Right ventricle myocardium superior (tissue), 1 donor: Measurements from ENCODE around the gene UGP2. TPM values are rescaled to one million over a fixed set of nuclear protein-coding genes. Genes with fewer than 3 reads are reported as not detected.

Experiments
- ATAC-seq: fragments of 200-7000 bp; cut with Tn5 transposase; one replicate; pipeline ENCODE4 v1.9.1; 2020; ENCODE audit warnings: mild to moderate bottlenecking; ENCODE audit not compliant: poor library complexity
- DNase-seq: peaks from one replicate; pipeline ENCODE4 v3.0.0-alpha.2; 2020
- intact Hi-C: fragments of 100-400 bp; cut with DNase I; formaldehyde crosslinking; loops from one replicate; pipeline ENCODE4 v1.11.2; 2022
- total RNA-seq: library from RNA; stranded (reverse); fragmentation: NEBNext Ultra II Directional; extraction: Animal tissue kit (Norgen Biotek cat#: 25700); gene quantifications from one replicate; pipeline ENCODE4 v1.2.1, GENCODE V29; 2021
- donor health status: DM: no; HTN: yes; CAD: no; lungs with severe emphysema.

The UGP2 gene
- total RNA-seq, 1 donor from 2014 or later: 307 TPM

DNA sequence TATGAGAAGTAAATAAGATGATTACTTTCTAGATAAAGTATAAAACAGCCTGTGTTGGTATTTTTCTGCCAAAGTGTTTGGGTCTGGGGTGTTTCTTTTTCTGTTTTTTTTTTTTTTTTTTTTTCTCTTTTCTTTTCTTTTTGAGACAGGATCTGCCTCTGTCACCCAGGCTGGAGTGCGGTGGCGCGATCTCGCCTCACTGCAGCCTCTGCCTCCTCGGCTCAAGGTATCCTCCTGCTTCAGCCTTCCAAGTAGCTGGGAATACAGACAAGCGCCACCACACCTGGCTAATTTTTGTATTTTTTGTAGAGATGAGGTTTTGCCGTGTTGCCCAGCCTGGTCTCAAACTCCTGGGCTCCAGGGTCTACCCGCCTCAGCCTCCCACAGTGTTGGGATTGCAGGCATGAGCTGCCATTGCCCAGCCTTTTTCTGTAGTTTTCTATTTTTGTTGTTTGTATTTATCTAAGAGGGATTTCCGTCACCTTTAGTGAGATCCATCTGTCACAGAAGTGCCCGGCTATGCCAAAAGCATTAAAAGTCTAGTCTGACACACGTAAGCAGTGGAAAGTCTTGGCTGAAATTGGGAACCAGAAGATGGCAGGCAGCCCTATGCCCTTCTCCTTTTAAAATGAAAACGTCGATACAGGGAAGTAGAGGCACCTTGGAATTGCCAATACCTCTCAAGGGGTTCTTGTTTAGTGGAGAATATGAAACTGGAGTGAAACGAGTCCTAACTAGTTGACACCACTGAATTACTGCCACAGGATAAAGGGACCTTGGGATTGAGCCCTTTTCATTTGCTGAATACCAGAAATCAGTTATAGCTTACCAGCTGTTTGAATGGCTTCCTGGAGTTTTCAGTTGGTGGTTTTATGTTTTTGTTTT, 14.0 kb downstream of the UGP2 start:
- intact Hi-C loops: no loop called here
- ATAC-seq: no peak
- no peak for DNase-seq

DNA sequence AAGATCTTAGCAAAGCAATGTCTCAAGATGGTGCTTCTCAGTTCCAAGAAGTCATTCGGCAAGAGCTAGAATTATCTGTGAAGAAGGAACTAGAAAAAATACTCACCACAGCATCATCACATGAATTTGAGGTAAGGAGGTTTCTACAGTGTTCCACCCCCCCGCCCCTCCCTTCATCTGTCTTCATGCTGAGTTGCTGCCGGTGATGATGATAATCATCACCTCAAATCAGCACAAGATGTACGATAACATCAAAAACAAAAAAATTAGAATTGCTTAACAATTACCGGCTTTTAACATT, 14.6 kb downstream of the UGP2 start:
- DNase-seq: no peak
- no peak for ATAC-seq
- intact Hi-C loops: no loop called here

DNA sequence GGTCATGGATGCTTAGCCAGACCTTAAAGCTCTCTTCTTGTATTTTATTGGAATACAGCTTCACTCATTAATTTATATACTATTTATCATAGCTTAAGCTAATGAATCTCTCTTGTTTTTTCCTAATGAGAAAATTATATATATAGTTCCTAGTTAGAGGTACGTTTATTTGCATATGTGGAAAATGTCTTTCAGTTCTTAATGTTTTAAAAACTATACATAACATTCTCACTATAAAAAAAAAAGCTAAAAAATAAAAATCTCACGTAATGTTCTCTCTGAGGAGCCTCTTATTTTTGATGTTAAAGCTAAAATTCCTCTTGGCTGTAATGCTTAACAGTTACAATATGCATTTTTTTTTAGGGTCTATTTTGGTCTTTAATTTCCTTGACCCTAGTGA, 16.6 kb downstream of the UGP2 start:
- DNase-seq (no peak), ATAC-seq (no peak)
- intact Hi-C loops: no loop called here

DNA sequence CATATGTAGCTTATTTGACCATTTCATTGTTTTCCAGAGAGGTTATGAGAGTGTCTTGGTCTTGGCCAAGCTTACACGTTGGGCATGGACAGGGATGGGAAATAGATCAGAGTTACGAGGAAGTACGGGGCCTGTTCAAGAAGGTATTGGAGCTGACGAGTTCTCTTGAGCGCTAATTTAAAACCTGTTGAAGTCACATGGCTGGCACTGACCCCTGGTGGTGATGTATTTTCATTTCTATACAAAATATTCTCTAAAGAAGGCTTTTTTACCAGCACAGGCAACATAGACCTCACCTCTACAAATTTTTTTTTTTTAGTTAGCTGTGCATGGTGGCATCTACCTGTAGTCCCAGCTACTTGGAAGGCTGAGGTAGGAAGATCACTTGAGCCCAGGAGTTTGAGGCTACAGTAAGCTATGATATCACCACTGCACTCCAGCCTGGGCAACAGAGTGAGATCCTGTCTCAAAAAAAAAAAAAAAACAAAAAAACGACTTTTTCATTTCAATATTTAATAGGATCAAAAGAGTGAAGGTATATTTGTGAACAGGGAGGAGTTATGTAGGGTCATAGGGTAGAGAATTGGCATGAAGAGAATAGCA, 19.6 kb downstream of the UGP2 start:
- intact Hi-C loops: no loop called here
- DNase-seq (no peak), ATAC-seq (peak; percentile 69)

DNA sequence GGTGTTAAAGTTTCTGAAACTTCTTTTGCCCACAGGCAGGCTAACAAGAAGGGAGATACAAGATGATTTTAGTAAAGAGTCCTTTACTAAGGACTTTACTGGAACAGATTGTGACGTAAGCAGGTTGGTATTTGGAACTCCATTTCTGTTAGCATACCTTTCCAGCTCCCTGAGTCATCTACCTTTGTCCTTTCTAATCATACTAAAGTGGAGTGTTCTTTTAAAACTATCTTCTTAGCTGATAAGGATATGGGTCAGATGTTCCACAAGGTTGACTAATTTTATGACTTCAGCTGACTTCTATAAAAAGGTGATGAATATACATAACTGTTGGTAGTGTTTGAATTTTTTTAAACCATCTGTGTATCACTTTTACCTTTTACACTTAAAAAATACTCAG, 21.1 kb downstream of the UGP2 start:
- intact Hi-C loops: loop anchor here (2.0 kb wide), 1 partner anchor 172 kb away; no protein-coding TSS in a partner anchor
- DNase-seq (no peak), ATAC-seq (peak; percentile 12)

DNA sequence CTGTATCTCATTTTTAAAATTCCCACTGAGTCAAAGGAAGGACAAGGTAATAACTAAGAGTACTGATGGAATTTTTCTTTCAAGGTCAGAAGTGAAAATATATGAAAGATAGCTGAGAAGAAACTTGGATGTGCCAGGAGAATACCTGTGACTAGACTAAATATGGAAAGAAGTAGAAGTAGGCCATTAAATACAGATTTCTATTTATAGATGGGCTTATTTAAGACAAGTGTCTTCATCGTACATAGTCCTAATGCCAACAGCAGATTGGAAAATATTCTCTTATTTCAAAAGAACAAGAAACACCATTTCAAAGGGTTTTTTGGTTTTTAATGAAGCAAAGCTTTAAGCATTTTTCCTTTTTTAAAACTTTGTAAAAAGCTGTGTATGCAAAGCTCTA, 22.0 kb downstream of the UGP2 start:
- DNase-seq (no peak), ATAC-seq (peak; percentile 47)
- intact Hi-C loops: loop anchor here (2.0 kb wide), 1 partner anchor 173 kb away; no protein-coding TSS in a partner anchor

DNA sequence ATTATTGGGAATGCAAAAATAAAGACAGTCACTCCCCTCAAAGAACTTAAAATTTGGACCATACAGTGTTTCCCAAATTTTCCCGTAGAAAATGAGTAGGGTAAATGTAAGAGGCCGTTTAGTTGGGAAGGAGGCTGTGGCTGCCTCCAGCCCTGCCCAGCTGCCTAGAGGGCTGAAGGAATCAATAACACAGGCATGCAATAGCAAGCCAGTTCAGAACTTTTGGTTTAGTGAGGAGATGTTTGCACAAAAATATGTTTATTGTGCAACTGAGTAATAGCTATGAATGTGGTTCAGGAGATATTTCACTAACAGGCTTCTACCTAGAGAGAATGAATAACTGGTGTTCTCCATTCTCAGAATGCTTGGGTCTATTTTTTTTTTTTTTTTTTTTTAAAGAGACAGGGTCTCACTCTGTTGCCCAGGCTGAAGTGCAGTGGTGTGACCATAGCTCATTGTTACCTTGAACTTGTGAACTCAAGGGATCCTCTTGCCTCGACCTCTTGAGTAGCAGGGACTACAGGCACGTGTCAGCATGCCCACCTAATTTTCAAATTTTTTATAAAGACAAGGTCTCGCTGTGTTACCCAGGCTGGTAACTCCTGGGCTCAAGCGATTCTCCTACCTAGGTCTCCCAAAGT, 23.6 kb downstream of the UGP2 start:
- DNase-seq (no peak), ATAC-seq (no peak)
- intact Hi-C loops: no loop called here

DNA sequence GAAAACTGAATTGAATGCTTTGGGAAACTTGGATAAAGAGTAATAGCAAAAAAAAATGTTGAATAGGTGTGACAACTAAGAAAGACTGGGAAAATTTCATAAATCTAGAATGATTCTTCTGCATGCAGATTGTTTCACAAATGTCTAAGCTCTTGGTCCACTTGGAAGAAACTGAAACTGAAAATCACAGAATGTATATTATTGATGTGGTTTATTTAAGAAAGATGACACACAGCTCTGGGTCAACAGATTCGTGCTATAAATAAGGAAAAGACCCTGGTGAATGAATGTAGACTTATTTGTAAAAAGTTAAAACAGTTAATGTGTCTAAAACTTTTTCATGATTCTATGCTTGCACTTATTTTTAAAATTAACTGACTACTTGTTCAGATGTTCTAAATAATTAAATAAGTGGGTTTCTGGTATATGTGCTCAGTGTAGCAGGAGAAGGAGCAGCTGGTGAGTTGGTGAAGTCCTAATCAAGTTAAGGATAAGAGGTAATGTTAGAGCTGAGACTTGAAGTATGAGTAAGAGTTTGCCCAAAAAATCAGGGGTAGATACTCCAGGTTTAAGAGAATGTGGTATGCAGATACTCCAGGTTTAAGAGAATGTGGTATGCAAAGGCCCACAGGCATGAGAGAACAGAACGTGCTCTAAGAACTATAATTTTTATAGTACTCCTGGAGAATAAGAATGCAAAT, 24.5 kb downstream of the UGP2 start:
- no peak for ATAC-seq
- intact Hi-C loops: no loop called here
- no peak for DNase-seq

DNA sequence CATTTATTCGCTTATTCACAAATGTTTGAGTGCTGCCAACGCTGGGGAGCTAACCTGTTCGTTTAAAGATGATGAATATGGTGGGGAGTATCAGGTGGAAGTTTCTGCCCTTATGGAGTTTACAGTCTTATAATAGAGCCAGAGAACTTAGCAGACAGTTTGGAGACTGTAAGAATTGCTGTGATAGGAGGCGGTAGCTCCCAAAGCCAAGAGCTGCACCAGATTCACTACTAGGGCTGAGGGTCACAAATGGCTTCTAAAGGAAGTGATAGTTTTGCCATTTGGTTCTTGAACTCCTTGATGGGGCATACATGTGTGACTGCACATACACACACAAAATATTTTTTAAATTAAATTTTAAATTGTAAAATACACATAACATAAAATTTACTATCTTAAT, 29.0 kb downstream of the UGP2 start:
- ATAC-seq (peak; percentile 25), DNase-seq (no peak)
- intact Hi-C loops: no loop called here

DNA sequence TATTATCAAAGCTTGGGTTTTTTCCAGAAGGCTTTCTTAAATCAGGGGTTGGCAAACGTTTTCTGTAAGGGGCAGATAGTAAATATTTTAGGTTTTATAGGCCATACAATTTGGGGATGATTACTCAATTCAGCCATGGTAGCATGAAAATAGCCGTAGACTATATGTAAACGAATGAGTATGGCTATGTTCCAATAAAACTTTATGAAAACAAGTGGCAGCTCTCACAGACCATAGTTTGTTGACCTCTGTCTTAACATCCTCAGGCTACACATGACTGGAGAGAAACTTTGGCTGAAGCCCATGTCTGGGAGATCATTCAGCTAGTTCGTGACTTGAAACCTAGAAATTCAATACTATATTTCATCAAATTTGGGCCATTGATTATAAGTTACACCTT, 30.2 kb downstream of the UGP2 start:
- DNase-seq (no peak), ATAC-seq (no peak)
- intact Hi-C loops: no loop called here

DNA sequence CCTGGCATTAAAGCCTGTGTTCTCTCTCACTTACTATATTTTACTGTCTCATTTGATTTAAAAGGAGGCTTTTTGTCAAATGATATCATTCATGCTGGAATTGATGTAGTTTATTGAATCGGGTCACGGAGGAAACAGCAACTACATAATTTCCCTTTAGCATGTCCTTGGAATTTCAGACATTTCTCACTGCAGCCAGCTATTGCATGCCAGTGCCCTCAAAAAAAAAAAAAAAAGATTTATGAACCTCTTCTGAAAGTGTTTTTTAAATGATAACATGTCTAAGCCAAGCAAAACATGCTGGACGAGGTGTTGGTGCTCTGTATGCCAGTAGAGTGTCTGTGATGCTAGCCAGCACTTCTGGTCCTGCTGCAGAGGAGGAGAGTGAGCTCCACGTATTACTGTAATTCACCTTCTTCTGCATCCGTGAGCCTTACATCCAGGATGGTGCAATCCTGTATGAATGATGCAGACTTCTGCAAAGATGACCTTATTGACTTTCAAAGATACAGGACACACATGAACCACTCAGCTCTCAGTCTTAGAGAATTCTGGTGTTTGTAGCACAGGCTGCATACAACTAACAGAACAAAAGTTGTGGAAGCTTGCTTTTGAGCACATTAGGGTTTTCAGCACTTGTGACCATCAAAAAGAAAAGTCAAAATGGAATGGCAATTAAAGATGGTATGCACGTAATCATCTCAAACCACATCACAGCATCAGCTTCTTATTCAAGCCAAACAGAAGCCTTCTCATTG, 31.1 kb downstream of the UGP2 start:
- DNase-seq (no peak), ATAC-seq (peak; percentile 52)
- intact Hi-C loops: no loop called here

DNA sequence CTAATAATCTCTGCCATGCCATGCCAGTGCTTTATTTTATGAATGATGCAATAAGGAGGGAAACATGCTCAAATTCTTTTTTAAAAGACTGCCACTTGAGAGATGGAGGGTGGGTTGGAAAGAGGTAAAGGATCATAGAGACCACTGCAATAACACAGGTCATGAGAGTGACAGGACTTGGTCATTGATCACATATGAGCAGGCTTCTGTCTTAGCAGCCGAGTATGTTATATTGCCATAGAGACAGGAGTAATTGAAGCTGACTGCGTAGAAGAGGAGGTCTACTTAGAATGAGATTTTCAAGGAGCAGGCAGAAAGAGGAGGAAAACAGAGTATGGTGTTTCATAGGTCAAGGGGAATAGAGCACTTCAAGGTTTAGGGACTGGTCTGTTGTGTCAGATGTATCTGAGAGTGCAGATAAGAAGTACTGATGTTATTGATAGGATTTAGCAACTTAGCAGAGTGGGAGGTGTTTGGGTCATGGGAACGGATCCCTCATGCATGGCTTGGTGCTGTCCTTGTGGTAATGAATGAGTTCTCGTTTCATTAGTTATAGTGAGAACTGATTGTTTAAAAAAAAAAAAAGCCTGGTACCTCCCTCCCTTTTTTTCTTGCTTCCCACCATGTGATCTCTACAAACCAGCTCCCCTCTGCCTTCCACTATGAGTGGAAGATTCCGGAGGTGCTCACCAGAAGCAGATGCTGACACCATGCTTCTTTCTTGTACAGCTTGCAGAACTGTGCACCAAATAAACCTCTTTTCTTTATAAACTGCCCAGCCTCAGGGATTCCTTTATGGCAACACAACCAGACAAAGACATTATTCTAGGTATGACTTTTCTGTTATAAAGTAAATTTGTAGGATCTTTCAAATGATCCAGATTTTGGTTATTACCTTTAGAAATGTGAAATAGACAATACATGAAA, 32.8 kb downstream of the UGP2 start:
- DNase-seq (no peak), ATAC-seq (no peak)
- intact Hi-C loops: no loop called here

DNA sequence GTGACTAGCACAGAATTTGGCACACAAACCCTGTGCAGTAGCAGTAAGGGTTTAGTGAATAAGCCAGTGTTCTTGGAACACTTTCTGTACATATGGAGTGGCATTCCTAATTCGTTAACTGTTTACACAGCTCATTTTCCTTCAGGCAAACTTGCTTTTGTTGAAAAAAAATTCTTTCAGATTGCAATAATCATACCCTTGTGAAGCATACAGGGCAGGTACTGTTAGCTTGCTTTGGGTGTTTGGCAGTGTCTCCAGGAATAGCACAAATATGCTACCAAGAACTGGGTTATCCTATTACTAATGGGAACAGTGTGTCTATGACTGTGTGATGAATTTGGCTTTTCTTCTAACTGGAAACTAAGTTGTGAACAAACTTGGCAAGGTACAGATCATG, 33.4 kb downstream of the UGP2 start:
- intact Hi-C loops: no loop called here
- DNase-seq: no peak
- peak; percentile 38 for ATAC-seq

DNA sequence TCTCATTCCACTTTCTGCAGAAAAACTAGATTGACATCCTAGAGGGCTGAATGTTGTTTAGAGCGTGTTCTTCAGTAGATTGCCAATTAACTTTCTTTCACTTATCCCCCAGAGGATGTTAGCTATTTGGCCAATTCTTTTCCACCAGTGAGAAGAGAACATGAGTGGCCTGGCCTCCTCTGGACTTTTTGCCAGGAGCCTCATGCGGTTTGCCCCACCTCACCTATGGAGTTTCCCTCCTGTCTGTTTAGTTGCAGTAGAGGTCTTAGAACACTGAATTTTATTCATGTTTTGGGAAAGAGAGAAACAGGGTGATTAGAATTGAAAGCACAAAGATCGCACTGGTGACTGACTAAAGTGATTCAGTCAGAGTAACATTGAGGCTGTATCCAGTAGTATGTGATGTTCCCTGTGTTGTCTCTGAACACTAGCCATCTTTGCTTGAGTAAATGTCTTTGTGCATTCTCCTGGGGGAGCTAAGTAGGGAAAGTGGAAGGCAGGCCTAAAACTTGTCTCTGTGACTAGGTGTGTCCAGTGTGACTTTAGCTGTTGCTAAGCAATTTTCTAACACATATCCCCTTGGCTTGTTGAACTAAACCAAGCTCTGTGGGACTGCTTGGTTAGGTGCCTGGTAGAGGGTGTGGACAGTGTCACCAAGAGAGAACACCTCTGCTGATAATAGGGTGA, 34.0 kb downstream of the UGP2 start:
- DNase-seq (no peak), ATAC-seq (peak; percentile 81)
- intact Hi-C loops: no loop called here

DNA sequence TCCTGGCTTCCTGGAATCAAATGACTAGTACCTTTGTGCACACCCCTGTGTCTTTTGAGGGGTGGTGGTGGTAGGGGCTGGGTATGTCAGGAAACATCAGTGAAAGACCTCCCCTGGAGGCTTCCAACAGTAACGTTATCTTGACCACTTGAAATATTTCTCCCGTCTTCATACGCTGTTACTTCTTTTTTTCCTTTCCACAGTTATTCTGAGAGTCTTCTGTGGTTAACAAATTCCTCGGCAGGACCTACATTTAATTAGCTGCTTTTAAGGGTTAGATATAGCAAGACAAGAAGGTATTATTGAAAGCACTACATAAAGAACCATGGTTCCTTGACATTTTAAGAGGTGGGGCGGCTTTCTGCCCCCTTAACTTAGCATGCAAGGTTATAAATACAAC, 34.6 kb downstream of the UGP2 start:
- intact Hi-C loops: no loop called here
- ATAC-seq (peak; percentile 5), DNase-seq (no peak)

DNA sequence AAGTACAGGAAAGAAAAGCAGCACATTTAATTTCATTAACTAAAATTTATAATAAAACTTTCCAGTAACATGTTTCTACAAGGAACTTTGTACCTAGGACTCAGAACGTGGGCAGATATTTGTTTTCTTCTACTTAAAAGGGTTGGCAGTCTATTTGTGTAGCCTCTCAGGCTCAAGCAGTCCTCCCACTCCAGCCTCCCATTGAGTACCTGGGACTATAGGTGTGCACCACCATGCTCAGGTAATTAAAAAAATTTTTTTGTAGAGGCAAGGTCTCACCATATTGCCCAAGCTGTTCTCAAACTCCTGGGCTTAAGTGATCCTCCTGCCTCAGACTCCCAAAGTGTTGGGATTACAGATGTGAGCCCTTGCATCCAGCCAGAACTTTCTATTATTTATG, 36.8 kb downstream of the UGP2 start:
- ATAC-seq (no peak), DNase-seq (no peak)
- intact Hi-C loops: no loop called here

DNA sequence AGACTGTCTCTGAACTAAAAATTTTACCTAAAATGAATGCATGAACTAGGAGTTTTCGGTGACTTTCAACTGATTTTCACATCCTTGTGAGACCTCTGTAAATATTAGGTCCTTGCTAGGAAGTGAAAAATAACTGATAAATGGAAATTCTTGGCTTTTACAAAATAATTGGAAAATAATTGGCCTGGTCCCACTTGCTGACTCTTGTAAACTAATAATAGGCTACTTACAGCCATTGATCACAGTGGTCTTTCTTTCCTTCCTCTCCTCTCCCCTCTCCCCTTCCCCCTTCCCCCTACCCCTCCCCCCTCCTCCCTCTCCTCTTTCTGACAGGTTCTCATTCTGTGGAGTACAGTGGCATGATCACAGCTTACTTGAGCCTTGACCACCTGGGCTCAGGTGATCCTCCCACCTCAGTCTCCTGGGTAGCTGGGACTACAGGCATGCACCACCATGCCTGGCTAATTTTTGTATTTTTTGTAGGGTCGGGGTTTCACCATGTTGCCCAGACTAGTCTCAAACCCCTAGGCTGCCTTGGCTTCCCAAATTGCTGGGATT, 38.3 kb downstream of the UGP2 start:
- intact Hi-C loops: no loop called here
- no peak for DNase-seq
- no peak for ATAC-seq
